Loucy (cell line): Measurements from ENCODE around the gene ALDH3A2.

ENCODE experiments used
- EZH2phosphoT487 ChIP-seq: fragments of 200-600 bp; IDR thresholded peaks from 2 replicates; pipeline ENCODE4 v1.6.1; 2018; ENCODE audit warnings: antibody characterized with exemption, mild to moderate bottlenecking, moderate library complexity, borderline replicate concordance
- TF ChIP-seq, protein P1 (sequence below): fragments of 200-600 bp; sonication (generic); conservative IDR thresholded peaks from 2 replicates; pipeline ENCODE4 v1.5.1; 2014; ENCODE audit warnings: mild to moderate bottlenecking, antibody characterized with exemption, low read length

DNA sequence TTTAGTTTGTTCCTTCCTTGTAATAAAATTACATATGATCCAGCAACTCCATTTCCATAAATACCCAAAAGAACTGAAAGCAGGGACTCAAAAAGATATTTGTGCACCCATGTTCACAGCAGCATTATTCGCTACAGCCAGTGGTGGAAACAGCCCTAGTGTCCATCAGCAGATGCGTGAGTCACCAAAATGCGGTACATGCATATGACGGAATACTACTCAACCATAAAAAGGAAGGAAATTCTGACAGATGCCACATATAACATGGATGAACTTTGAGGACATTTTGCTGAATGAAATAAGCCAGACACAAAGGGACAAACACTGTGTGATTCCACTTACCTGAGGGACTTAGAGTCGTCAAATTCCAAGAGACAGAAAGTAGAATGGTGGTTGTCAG lies 76.9 kb downstream of the ALDH3A2 start:
- TF ChIP-seq, protein P1, sequence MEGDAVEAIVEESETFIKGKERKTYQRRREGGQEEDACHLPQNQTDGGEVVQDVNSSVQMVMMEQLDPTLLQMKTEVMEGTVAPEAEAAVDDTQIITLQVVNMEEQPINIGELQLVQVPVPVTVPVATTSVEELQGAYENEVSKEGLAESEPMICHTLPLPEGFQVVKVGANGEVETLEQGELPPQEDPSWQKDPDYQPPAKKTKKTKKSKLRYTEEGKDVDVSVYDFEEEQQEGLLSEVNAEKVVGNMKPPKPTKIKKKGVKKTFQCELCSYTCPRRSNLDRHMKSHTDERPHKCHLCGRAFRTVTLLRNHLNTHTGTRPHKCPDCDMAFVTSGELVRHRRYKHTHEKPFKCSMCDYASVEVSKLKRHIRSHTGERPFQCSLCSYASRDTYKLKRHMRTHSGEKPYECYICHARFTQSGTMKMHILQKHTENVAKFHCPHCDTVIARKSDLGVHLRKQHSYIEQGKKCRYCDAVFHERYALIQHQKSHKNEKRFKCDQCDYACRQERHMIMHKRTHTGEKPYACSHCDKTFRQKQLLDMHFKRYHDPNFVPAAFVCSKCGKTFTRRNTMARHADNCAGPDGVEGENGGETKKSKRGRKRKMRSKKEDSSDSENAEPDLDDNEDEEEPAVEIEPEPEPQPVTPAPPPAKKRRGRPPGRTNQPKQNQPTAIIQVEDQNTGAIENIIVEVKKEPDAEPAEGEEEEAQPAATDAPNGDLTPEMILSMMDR = no peak
- no peak for TF ChIP-seq EZH2phosphoT487
